HepG2 (cell line): Measurements from ENCODE around the gene FAM169A. TPM values are rescaled to one million over a fixed set of nuclear protein-coding genes. Genes with fewer than 3 reads are reported as not detected.

ENCODE experiments used
- ATF7 ChIP-seq, 2 experiments: fragments of 450-650 bp in 1 of 2; sonication (generic) in 1 of 2; formaldehyde crosslinking in 1 of 2; IDR thresholded peaks; 2 replicates each; pipeline versions ENCODE4 v1.4.0 to v1.6.1; 2016 to 2020; ENCODE audit warnings: antibody characterized with exemption in 1 of 2, mild to moderate bottlenecking in 1 of 2, missing genetic modification reagents in 1 of 2
- DRAP1 ChIP-seq: IDR thresholded peaks from 2 replicates; pipeline ENCODE4 v1.6.1; 2016; ENCODE audit warnings: missing genetic modification reagents, missing compliant biosample characterization
- E2F5 ChIP-seq: sonication (generic); formaldehyde crosslinking; conservative IDR thresholded peaks from 2 replicates; pipeline ENCODE4 v1.4.0; 2020; ENCODE audit warnings: missing genetic modification reagents
- HMGXB4 ChIP-seq, 2 experiments: sonication (generic) in 1 of 2; formaldehyde crosslinking in 1 of 2; IDR thresholded peaks; 2 replicates each; pipeline versions ENCODE4 v1.4.0 to v1.6.1; 2018 to 2020; ENCODE audit warnings: missing genetic modification reagents in 2 of 2, borderline replicate concordance in 1 of 2, low read depth in 1 of 2, mild to moderate bottlenecking in 1 of 2, missing biosample characterization in 1 of 2
- HNF4A ChIP-seq: sonication (generic); formaldehyde crosslinking; IDR thresholded peaks from 2 replicates; pipeline ENCODE4 v1.4.0; 2020; ENCODE audit warnings: missing genetic modification reagents
- KLF9 ChIP-seq: IDR thresholded peaks from 2 replicates; pipeline ENCODE4 v1.6.1; 2016; ENCODE audit warnings: low read depth
- MED1 ChIP-seq: sonication (generic); formaldehyde crosslinking; IDR thresholded peaks from 2 replicates; pipeline ENCODE4 v1.4.0; 2020; ENCODE audit warnings: missing genetic modification reagents
- PHF5A ChIP-seq: IDR thresholded peaks from one replicate; pipeline ENCODE4 v1.6.1; 2018; ENCODE audit warnings: low read depth, missing genetic modification reagents; ENCODE audit not compliant: unreplicated experiment
- RARA ChIP-seq: IDR thresholded peaks from 2 replicates; pipeline ENCODE4 v1.6.1; 2016; ENCODE audit warnings: missing genetic modification reagents, missing compliant biosample characterization
- TEAD3 ChIP-seq: optimal IDR thresholded peaks from 2 replicates; pipeline ENCODE3; 2016; ENCODE audit warnings: borderline replicate concordance
- U2AF2 ChIP-seq: fragments of 200-400 bp; formaldehyde crosslinking; IDR thresholded peaks from 2 replicates; pipeline ENCODE4 v1.6.1; 2017; ENCODE audit warnings: low read depth, mild to moderate bottlenecking, low read length
- ZFP37 ChIP-seq: sonication (generic); formaldehyde crosslinking; IDR thresholded peaks from 2 replicates; pipeline ENCODE4 v1.4.0; 2020; ENCODE audit warnings: missing genetic modification reagents, borderline replicate concordance
- polyA plus RNA-seq, 8 experiments: library from polyadenylated mRNA; depleted of rRNA in 3 of 8; stranded (reverse) in 7 of 8; unstranded in 1 of 8; fragments of >200 nt; fragmentation: Illumina TruSeq in 4 of 8; extraction: Trizol in 4 of 8; gene quantifications; 2 replicates each; pipeline versions ENCODE4 v1.2.1 to v1.2.3, GENCODE V29; 2011 to 2016; ENCODE audit warnings: low read depth in 4 of 8, missing spikeins in 1 of 8, mixed read lengths in 1 of 8; ENCODE audit not compliant: insufficient read depth in 1 of 8
- total RNA-seq, 5 experiments: library from RNA; depleted of rRNA; stranded (reverse); fragments of >200 nt; fragmentation: Illumina TruSeq; extraction: Trizol; gene quantifications; 2 replicates each; pipeline ENCODE4 v1.2.3, GENCODE V29; 2016; ENCODE audit warnings: low read depth in 1 of 5
- TF ChIP-seq, protein P1 (sequence below): sonication (generic); formaldehyde crosslinking; IDR thresholded peaks from 2 replicates; pipeline ENCODE4 v1.4.0; 2020; ENCODE audit warnings: missing genetic modification reagents
- TF ChIP-seq, protein P2 (sequence below): sonication (generic); formaldehyde crosslinking; IDR thresholded peaks from 2 replicates; pipeline ENCODE4 v1.8.0; 2022; ENCODE audit warnings: mild to moderate bottlenecking, missing genetic modification reagents
- TF ChIP-seq, protein P3 (sequence below): IDR thresholded peaks from 2 replicates; pipeline ENCODE4 v1.6.1; 2012; ENCODE audit warnings: low read depth, low read length, improper control_type of control experiment

Gene FAM169A
- total and polyA plus RNA-seq, 2 of the 13 experiments (the other 11 are each of a cell fraction or from before 2014, with no cell fraction given), result 21.1 to 110 TPM

DNA sequence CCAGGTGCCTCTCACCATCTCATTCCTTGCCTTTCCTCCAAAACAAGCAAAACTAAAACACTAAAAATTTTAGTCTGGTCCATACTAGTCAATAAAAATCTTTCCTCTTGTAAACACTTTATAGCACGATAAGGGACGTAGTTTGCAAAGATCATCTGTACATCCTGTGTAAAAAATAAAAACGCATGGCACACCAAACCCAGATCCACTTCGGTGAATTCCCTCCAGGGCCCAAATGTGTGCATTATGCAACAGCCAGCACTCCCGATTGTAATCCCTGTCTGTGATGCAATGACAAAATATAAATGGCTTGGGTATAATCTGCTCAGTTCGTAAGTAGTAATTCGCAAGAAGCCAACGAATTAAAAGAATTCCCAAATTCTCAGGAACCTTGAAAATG, 1.4 kb downstream of the FAM169A start (continued):
- TF ChIP-seq, protein P1, sequence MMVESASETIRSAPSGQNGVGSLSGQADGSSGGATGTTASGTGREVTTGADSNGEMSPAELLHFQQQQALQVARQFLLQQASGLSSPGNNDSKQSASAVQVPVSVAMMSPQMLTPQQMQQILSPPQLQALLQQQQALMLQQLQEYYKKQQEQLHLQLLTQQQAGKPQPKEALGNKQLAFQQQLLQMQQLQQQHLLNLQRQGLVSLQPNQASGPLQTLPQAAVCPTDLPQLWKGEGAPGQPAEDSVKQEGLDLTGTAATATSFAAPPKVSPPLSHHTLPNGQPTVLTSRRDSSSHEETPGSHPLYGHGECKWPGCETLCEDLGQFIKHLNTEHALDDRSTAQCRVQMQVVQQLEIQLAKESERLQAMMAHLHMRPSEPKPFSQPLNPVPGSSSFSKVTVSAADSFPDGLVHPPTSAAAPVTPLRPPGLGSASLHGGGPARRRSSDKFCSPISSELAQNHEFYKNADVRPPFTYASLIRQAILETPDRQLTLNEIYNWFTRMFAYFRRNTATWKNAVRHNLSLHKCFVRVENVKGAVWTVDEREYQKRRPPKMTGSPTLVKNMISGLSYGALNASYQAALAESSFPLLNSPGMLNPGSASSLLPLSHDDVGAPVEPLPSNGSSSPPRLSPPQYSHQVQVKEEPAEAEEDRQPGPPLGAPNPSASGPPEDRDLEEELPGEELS (CRISPR knock-in tag), result peak; percentile 57; the same call in 1 of the 2 replicates
- TF ChIP-seq HNF4A (CRISPR knock-in tag) (peak; percentile 6; the same call in 1 of the 2 replicates), DRAP1 (CRISPR knock-in tag) (0 out of 2 replicates have a peak, but pooled peaks have one; percentile 19), RARA (peak; percentile 32; the same call in 1 of the 2 replicates), ATF7 (IDR thresholded peaks at IDR 0.05) (peak; percentile 41; the same call in 1 of the 2 replicates), ATF7 (CRISPR knock-in tag; IDR thresholded peaks at IDR 0.05) (no peak), MED1 (CRISPR knock-in tag) (peak; percentile 29; the same call in 1 of the 2 replicates), U2AF2 (no peak), TEAD3 (CRISPR knock-in tag) (peak; percentile 18), E2F5 (no peak), PHF5A (no peak), HMGXB4 (CRISPR knock-in tag; IDR thresholded peaks at IDR 0.05; ENCODE audit: borderline replicate concordance in 1 of 2, low read depth in 1 of 2) (no peak), KLF9 (CRISPR knock-in tag) (no peak), ZFP37 (no peak)
- TF ChIP-seq, protein P2, sequence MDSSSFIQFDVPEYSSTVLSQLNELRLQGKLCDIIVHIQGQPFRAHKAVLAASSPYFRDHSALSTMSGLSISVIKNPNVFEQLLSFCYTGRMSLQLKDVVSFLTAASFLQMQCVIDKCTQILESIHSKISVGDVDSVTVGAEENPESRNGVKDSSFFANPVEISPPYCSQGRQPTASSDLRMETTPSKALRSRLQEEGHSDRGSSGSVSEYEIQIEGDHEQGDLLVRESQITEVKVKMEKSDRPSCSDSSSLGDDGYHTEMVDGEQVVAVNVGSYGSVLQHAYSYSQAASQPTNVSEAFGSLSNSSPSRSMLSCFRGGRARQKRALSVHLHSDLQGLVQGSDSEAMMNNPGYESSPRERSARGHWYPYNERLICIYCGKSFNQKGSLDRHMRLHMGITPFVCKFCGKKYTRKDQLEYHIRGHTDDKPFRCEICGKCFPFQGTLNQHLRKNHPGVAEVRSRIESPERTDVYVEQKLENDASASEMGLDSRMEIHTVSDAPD (CRISPR knock-in tag), result no peak
- TF ChIP-seq, protein P3, sequence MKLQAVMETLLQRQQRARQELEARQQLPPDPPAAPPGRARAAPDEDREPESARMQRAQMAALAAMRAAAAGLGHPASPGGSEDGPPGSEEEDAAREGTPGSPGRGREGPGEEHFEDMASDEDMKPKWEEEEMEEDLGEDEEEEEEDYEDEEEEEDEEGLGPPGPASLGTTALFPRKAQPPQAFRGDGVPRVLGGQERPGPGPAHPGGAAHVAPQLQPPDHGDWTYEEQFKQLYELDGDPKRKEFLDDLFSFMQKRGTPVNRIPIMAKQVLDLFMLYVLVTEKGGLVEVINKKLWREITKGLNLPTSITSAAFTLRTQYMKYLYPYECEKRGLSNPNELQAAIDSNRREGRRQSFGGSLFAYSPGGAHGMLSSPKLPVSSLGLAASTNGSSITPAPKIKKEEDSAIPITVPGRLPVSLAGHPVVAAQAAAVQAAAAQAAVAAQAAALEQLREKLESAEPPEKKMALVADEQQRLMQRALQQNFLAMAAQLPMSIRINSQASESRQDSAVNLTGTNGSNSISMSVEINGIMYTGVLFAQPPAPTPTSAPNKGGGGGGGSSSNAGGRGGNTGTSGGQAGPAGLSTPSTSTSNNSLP, result peak; percentile 26; the same call in 1 of the 2 replicates
